ENCODE data around the gene ABLIM2. TPM values are rescaled to one million over a fixed set of nuclear protein-coding genes. Genes with fewer than 3 reads are reported as not detected.
A peak's percentile ranks its signal among the peaks of the same experiment; 100 is the strongest.
"Not testable (repeated sequence)": the region's sequence is repeated elsewhere in the genome, so short reads cannot be mapped to it uniquely, and the experiment has no call there.

Gene ABLIM2
- total RNA-seq, 2 experiments from 2014 or later = 0.32 to 0.54 TPM

DNA sequence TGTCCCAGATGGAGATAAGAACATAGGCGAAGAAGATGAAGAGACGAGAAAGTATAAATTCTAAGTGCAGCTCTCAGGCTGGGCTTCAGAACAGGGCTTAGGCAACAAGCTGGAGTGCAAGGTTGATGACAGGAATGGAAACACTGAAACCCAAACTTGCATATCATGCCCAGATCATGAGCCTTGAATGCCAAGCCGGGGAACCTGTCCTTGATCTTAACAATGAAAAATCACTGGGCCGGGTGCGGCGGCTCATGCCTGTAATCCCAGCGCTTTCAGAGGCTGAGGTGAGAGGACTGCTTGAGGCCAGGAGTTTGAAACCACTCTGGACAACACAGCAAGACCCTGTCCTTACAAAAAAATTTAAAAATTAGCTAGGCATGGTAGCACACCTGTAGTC, 236.1 kb downstream of the ABLIM2 start:
- Mint-ChIP-seq H3K27ac (no peak overlapping the region), H3K4me3 (no peak overlapping the region), H3K9me3 (peaks cover 3% of the 10 kb centered on the region), H3K4me1 (ENCODE audit: low read depth) (peaks cover 11% of the 10 kb centered on the region), H3K36me3 (ENCODE audit: low read depth) (peaks cover 4% of the 10 kb centered on the region), H3K27me3 (no peaks in the 10 kb centered on the region)
- CTCF ChIA-PET = interaction anchor here (1.2 to 1.3 kb wide), 2 partner anchors 66 to 117 kb away, joined by 3 read pairs; no protein-coding TSS in a partner anchor
- DNase-seq (no peak), ATAC-seq (no peak)
- POLR2A ChIA-PET = interaction anchor here (0.7 kb wide), 1 partner anchor 118 kb away, joined by 3 read pairs; no protein-coding TSS in a partner anchor
- intact Hi-C loops (cut with micrococcal nuclease) = no loop called here
- TF ChIP-seq, protein P1, sequence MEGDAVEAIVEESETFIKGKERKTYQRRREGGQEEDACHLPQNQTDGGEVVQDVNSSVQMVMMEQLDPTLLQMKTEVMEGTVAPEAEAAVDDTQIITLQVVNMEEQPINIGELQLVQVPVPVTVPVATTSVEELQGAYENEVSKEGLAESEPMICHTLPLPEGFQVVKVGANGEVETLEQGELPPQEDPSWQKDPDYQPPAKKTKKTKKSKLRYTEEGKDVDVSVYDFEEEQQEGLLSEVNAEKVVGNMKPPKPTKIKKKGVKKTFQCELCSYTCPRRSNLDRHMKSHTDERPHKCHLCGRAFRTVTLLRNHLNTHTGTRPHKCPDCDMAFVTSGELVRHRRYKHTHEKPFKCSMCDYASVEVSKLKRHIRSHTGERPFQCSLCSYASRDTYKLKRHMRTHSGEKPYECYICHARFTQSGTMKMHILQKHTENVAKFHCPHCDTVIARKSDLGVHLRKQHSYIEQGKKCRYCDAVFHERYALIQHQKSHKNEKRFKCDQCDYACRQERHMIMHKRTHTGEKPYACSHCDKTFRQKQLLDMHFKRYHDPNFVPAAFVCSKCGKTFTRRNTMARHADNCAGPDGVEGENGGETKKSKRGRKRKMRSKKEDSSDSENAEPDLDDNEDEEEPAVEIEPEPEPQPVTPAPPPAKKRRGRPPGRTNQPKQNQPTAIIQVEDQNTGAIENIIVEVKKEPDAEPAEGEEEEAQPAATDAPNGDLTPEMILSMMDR (IDR thresholded peaks at IDR 0.05) = no peak

DNA sequence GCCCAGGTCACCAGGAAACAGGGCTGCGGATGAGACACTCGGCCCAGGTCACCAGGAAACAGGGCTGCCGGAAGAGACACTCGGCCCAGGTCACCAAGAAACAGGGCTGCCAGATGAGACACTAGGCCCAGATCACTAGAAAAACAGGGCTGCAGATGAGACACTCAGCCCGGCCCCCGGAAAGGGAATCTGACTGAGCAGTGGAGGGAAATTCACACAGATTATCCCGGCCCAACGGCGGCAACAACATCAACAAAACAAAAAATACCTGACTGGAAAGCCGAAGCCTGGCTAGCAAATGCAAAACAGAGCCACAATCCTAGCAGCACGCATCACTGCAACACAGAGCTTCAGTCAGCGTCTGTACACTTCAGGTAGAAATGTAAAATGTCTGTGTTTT, 239.6 kb downstream of the ABLIM2 start:
- DNase-seq (no peak), ATAC-seq (no peak)
- CTCF ChIA-PET = no interaction called here
- no peak overlapping the region for H3K27ac Mint-ChIP-seq
- intact Hi-C loops (cut with micrococcal nuclease) = no loop called here
- H3K9me3 Mint-ChIP-seq = no peaks in the 10 kb centered on the region
- POLR2A ChIA-PET = no interaction called here
- H3K36me3 Mint-ChIP-seq (ENCODE audit: low read depth) = peaks cover 3% of the 10 kb centered on the region
- H3K27me3 Mint-ChIP-seq = no peaks in the 10 kb centered on the region
- no peak overlapping the region for H3K4me3 Mint-ChIP-seq
- TF ChIP-seq, protein P1 (IDR thresholded peaks at IDR 0.05) = no peak
- peaks cover 30% of the 10 kb centered on the region for H3K4me1 Mint-ChIP-seq (ENCODE audit: low read depth)

DNA sequence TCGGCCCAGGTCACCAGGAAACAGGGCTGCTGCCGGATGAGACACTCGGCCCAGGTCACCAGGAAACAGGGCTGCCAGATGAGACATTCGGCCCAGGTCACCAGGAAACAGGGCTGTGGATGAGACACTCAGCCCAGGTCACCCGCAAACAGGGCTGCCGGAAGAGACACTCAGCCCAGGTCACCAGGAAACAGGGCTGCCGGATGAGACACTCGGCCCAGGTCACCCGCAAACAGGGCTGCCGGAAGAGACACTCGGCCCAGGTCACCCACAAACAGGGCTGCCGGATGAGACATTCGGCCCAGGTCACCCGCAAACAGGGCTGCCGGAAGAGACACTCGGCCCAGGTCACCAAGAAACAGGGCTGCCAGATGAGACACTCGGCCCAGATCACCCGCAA, 240.4 kb downstream of the ABLIM2 start:
- POLR2A ChIA-PET, H3K27ac Mint-ChIP-seq: not testable (repeated sequence)
- peaks cover 30% of the 10 kb centered on the region for H3K4me1 Mint-ChIP-seq (ENCODE audit: low read depth)

DNA sequence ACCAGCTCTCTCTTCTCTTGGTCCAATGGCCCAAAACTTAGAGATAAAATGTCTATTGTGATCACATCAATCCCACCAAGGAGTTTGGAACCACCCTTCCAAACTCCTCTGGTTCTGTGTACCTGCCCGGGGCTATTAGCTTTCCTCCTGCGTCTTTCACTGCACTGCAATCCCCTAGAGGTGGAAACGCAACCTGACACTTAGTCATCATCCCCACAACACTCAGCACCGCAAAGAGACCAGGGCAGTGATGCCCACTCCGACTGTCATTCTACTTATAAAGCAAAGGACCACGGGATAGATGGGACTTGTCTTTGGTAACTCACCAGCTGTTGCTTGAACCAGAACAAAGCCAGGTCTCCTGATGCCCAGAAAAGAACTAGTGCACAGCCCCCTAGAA, 240.9 kb downstream of the ABLIM2 start:
- Mint-ChIP-seq H3K27ac (no peak overlapping the region), H3K9me3 (no peaks in the 10 kb centered on the region), H3K36me3 (ENCODE audit: low read depth) (peaks cover 3% of the 10 kb centered on the region), H3K27me3 (no peaks in the 10 kb centered on the region), H3K4me3 (no peak overlapping the region), H3K4me1 (ENCODE audit: low read depth) (peaks cover 30% of the 10 kb centered on the region)
- POLR2A ChIA-PET = interaction anchor here (1.3 kb wide), 1 partner anchor 52 kb away, joined by 3 read pairs; no protein-coding TSS in a partner anchor
- no peak for ATAC-seq
- no peak for DNase-seq
- TF ChIP-seq, protein P1 (IDR thresholded peaks at IDR 0.05) = no peak
- intact Hi-C loops (cut with micrococcal nuclease) = no loop called here
- CTCF ChIA-PET = no interaction called here

More for the DNA sequence above, 240.4 kb downstream of the ABLIM2 start:
- H3K36me3 Mint-ChIP-seq (ENCODE audit: low read depth); H3K27me3 Mint-ChIP-seq; DNase-seq; CTCF ChIA-PET; H3K4me3 Mint-ChIP-seq; ATAC-seq; intact Hi-C loops (cut with micrococcal nuclease); H3K9me3 Mint-ChIP-seq: not testable (repeated sequence)

DNA sequence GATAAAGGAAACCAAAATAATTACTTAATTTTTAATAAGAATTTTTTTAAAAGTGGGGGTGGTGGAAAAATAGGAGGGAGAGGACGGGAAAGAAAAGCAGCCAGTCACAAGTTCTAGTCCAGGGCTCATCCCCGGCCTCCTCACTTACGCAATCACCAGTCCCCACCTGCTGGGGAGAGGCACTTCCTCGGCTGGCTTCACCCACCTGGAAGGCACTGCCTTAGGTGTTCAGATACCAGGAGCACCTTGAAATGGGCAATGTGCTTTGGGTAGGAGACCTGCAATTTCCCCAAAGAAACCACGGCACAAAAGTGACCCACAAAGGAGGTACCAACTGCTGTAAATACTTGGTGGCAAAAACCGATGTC, 242.8 kb downstream of the ABLIM2 start:
- ATAC-seq (peak; percentile 31), DNase-seq (no peak)
- Mint-ChIP-seq H3K4me3 (no peak overlapping the region), H3K27me3 (no peaks in the 10 kb centered on the region), H3K27ac (no peak overlapping the region), H3K36me3 (ENCODE audit: low read depth) (peaks cover 3% of the 10 kb centered on the region), H3K4me1 (ENCODE audit: low read depth) (peaks cover 31% of the 10 kb centered on the region), H3K9me3 (no peaks in the 10 kb centered on the region)
- ChIA-PET POLR2A (interaction anchor here (0.6 to 0.9 kb wide), 2 partner anchors 20 to 35 kb away, joined by 3 to 4 read pairs; no protein-coding TSS in a partner anchor), CTCF (interaction anchor here (1.1 to 1.3 kb wide), 2 partner anchors 41 to 113 kb away, joined by 3 read pairs; no protein-coding TSS in a partner anchor)
- TF ChIP-seq, protein P1 (IDR thresholded peaks at IDR 0.05) = no peak
- intact Hi-C loops (cut with micrococcal nuclease) = no loop called here

Small RNAs within 50 kb of the gene (microRNA-seq; reads per million reads assigned to microRNA genes)
- 144 reads per million, percentile 72 among the genes with 10 or more reads in this experiment for gene MIR95 (ENCODE audit: borderline microRNAs expressed, borderline replicate concordance)

Other genes starting within 250 kb of the ABLIM2 start
- 10 to 100 TPM; 25.5 to 26.5 TPM for gene AFAP1, start 219.0 kb downstream of the ABLIM2 start, total RNA-seq
- 10 to 100 TPM; 16.2 to 17.5 TPM for gene SH3TC1, start 40.5 kb upstream of the ABLIM2 start, total RNA-seq
- under 1 TPM in 1 of 2 experiments, not detected in 1; 0.11 TPM for gene HTRA3, start 110.9 kb upstream of the ABLIM2 start, total RNA-seq

Measured in activated CD8-positive, alpha-beta T cell treated with anti-CD3 and anti-CD28 coated beads for 36 hours (primary cell).